GM12878 (cell line): Measurements from ENCODE around the gene IQGAP2. TPM values are rescaled to one million over a fixed set of nuclear protein-coding genes. Genes with fewer than 3 reads are reported as not detected.

Experiments
- ATAC-seq: fragments of 200-7000 bp; cut with Tn5 transposase; 3 replicates; pipeline ENCODE4 v1.9.1; 2020; ENCODE audit warnings: mild to moderate bottlenecking, moderate library complexity
- BruUV-seq: library from RNA; stranded (reverse); fragments of 400-500 nt; replicated peaks from 2 replicates; lab custom pipeline; 2021; lab: Mats Ljungman, UMichigan
- CTCF ChIA-PET: fragments of 300-600 bp; sonication (Branson Sonifier 250); formaldehyde crosslinking; extraction: SDS; loops from one replicate; lab custom pipeline; 2021; ENCODE audit warnings: inconsistent platforms; lab: Yijun Ruan, JAX
- POLR2A ChIA-PET: fragments of 350-600 bp; formaldehyde crosslinking; extraction: SDS; loops from one replicate; lab custom pipeline; 2021; ENCODE audit warnings: inconsistent platforms; lab: Charles Lee
- RAD21 ChIA-PET: fragments of 300-600 bp; sonication (Branson Sonifier 250); formaldehyde crosslinking; loops from one replicate; lab custom pipeline; 2023; ENCODE audit warnings: antibody characterized with exemption; ENCODE audit not compliant: unreplicated experiment; lab: Charles Lee
- SMC1A ChIA-PET: fragments of 300-600 bp; sonication (Branson Sonifier 250); formaldehyde crosslinking; loops from one replicate; lab custom pipeline; 2023; ENCODE audit not compliant: unreplicated experiment, uncharacterized antibody; lab: Charles Lee
- DNase-seq: peaks from one replicate; pipeline ENCODE4 v3.0.0-alpha.2; 2011; ENCODE audit warnings: low read depth, low spot score
- FAIRE-seq: peaks from 3 replicates; lab custom pipeline; 2011; peaks lifted over from hg19 to GRCh38; lab: Jason Lieb, UNC
- H2AFZ ChIP-seq: 2 replicates; pipeline ENCODE4 v1.6.0; 2011; ENCODE audit warnings: low read depth, low read length, control low read depth; ENCODE audit not compliant: control insufficient read depth
- H3K27ac ChIP-seq: 2 replicates; pipeline ENCODE4 v1.5.1; 2011; ENCODE audit warnings: control low read depth; ENCODE audit not compliant: control insufficient read depth, insufficient read depth
- H3K27me3 ChIP-seq, 2 experiments: replicated peaks in 1 of 2; 2 replicates each; pipeline versions ENCODE4 v1.6.0 to v1.6.1; 2011; ENCODE audit warnings: low read length in 1 of 2; ENCODE audit not compliant: control insufficient read depth in 2 of 2, insufficient read depth in 2 of 2
- H3K36me3 ChIP-seq, 2 experiments: 2 replicates each; pipeline ENCODE4 v1.5.1; 2011; ENCODE audit warnings: low read length in 1 of 2; ENCODE audit not compliant: control insufficient read depth in 2 of 2, insufficient read depth in 2 of 2
- H3K4me1 ChIP-seq: 2 replicates; pipeline ENCODE4 v1.6.1; 2011; ENCODE audit warnings: mild to moderate bottlenecking, low read length, moderate library complexity, mixed read lengths; ENCODE audit not compliant: control insufficient read depth, insufficient read depth
- H3K4me2 ChIP-seq: 2 replicates; pipeline ENCODE4 v1.6.0; 2011; ENCODE audit warnings: control low read depth; ENCODE audit not compliant: control insufficient read depth, insufficient read depth
- H3K4me3 ChIP-seq: fragments of 200-600 bp; sonication (generic); 2 replicates; pipeline ENCODE4 v1.5.1; 2016
- H3K79me2 ChIP-seq: 2 replicates; pipeline ENCODE4 v1.6.0; 2011; ENCODE audit warnings: low read length; ENCODE audit not compliant: control insufficient read depth, insufficient read depth
- H3K9ac ChIP-seq: 2 replicates; pipeline ENCODE4 v1.8.0; 2011; ENCODE audit warnings: low read length, control low read depth, mixed read lengths; ENCODE audit not compliant: control insufficient read depth, insufficient read depth
- H3K9me3 ChIP-seq: replicated peaks from 3 replicates; pipeline ENCODE4 v1.5.1; 2011; ENCODE audit warnings: mild to moderate bottlenecking, low read length; ENCODE audit not compliant: control insufficient read depth, insufficient read depth
- H4K20me1 ChIP-seq: 2 replicates; pipeline ENCODE4 v1.6.0; 2011; ENCODE audit not compliant: control insufficient read depth, insufficient read depth
- DPF2 ChIP-seq: fragments of 450-650 bp; IDR thresholded peaks from 2 replicates; pipeline ENCODE4 v1.6.1; 2017; ENCODE audit warnings: mild to moderate bottlenecking
- EGR1 ChIP-seq, 2 experiments: IDR thresholded peaks; 1 replicate in 1 of 2; 2 replicates in 1 of 2; pipeline ENCODE4 v1.6.1; 2011 to 2012; ENCODE audit warnings: low read depth in 2 of 2, low read length in 2 of 2, borderline replicate concordance in 1 of 2, mild to moderate bottlenecking in 1 of 2, moderate library complexity in 1 of 2
- FOXK2 ChIP-seq: fragments of 450-650 bp; IDR thresholded peaks from 2 replicates; pipeline ENCODE4 v1.6.1; 2017; ENCODE audit warnings: mild to moderate bottlenecking, moderate library complexity
- IKZF1 ChIP-seq: fragments of 450-650 bp; conservative IDR thresholded peaks from 2 replicates; pipeline ENCODE4 v1.6.1; 2017; ENCODE audit warnings: antibody characterized with exemption, mild to moderate bottlenecking
- MEF2B ChIP-seq: fragments of 450-650 bp; IDR thresholded peaks from 2 replicates; pipeline ENCODE4 v1.6.1; 2018; ENCODE audit warnings: mild to moderate bottlenecking, moderate library complexity; ENCODE audit not compliant: partially characterized antibody, poor library complexity, severe bottlenecking
- STAT3 ChIP-seq: IDR thresholded peaks from 2 replicates; pipeline ENCODE4 v1.6.1; 2011; ENCODE audit warnings: low read depth, low read length, improper control_type of control experiment
- ZBTB4 ChIP-seq: fragments of 450-650 bp; formaldehyde crosslinking; IDR thresholded peaks from 2 replicates; pipeline ENCODE4 v1.4.0; 2022; ENCODE audit warnings: mild to moderate bottlenecking, moderate library complexity
- ZZZ3 ChIP-seq: IDR thresholded peaks from 2 replicates; pipeline ENCODE4 v1.6.1; 2011; ENCODE audit warnings: low read depth; ENCODE audit not compliant: control insufficient read depth, insufficient read length
- in situ Hi-C: fragments of 300-500 bp; cut with MboI; formaldehyde crosslinking; loops from 9 replicates; pipeline ENCODE4 v1.14.3; 2018; ENCODE audit warnings: mixed read lengths
- intact Hi-C: fragments of 100-400 bp; cut with micrococcal nuclease; formaldehyde crosslinking; loops from one replicate; pipeline ENCODE4 v1.14.2; 2022; ENCODE audit not compliant: unreplicated experiment
- polyA plus RNA-seq, 11 experiments: library from polyadenylated mRNA; depleted of rRNA in 4 of 11; unstranded in 6 of 11; stranded (reverse) in 5 of 11; fragments of >200 nt; fragmentation: Nextera tagmentation in 4 of 11; fragmentation: Illumina TruSeq in 1 of 11; extraction: Ambion mirVana in 4 of 11; extraction: Trizol in 1 of 11; gene quantifications; 1 replicate in 1 of 11; 2 replicates in 10 of 11; pipeline versions ENCODE4 v1.2.1 to v1.2.3, GENCODE V29; 2011 to 2016; ENCODE audit warnings: inconsistent platforms in 2 of 11, missing spikeins in 2 of 11, low read depth in 1 of 11
- total RNA-seq, 4 experiments: library from RNA; depleted of rRNA in 3 of 4; stranded (reverse); fragments of >200 nt in 3 of 4; fragmentation: Illumina TruSeq in 1 of 4; extraction: Trizol in 1 of 4; gene quantifications; 2 replicates each; pipeline versions ENCODE4 v1.2.1 to v1.2.3, GENCODE V29; 2013 to 2021
- TF ChIP-seq, protein P1 (sequence below): IDR thresholded peaks from 2 replicates; pipeline ENCODE4 v1.6.1; 2012; ENCODE audit warnings: improper control_type of control experiment, low read depth, low read length; ENCODE audit not compliant: insufficient replicate concordance

The IQGAP2 gene
- total and polyA plus RNA-seq, 10 of the 15 experiments (the other 5 are each of a cell fraction or from before 2014, with no cell fraction given): 14.5 to 41.4 (median 21.8) TPM

GRCh38 chr5:76576450-76576849 lies 173.4 kb downstream of the IQGAP2 start:
- ChIA-PET SMC1A (interaction anchor here (1.0 to 2.1 kb wide), 4 partner anchors 10 to 33 kb away, joined by 3 to 10 read pairs (median 6); no protein-coding TSS in a partner anchor), CTCF (interaction anchor here (1.0 to 1.8 kb wide), 4 partner anchors 12 to 173 kb away, joined by 3 to 5 read pairs (median 4); partner anchors contain the start of gene IQGAP2), RAD21 (no interaction called here), POLR2A (interaction anchor here (1.5 kb wide), 1 partner anchor 11 kb away, joined by 4 read pairs; no protein-coding TSS in a partner anchor)
- no peaks in the 10 kb centered on the region; a peak in 2 of 4 replicates for H3K36me3 ChIP-seq
- no peak overlapping the region for H3K9ac ChIP-seq
- FAIRE-seq (no peak), DNase-seq (no peak), ATAC-seq (no peak)
- no peaks in the 10 kb centered on the region for H3K79me2 ChIP-seq
- no peaks in the 10 kb centered on the region for H3K27me3 ChIP-seq
- intact Hi-C loops (no loop called here), in situ Hi-C loops (no loop called here)
- TF ChIP-seq IKZF1: no peak
- TF ChIP-seq FOXK2: no peak
- no peak for TF ChIP-seq ZZZ3
- TF ChIP-seq ZBTB4 (CRISPR knock-in tag): no peak
- TF ChIP-seq MEF2B: no peak
- TF ChIP-seq, protein P1, sequence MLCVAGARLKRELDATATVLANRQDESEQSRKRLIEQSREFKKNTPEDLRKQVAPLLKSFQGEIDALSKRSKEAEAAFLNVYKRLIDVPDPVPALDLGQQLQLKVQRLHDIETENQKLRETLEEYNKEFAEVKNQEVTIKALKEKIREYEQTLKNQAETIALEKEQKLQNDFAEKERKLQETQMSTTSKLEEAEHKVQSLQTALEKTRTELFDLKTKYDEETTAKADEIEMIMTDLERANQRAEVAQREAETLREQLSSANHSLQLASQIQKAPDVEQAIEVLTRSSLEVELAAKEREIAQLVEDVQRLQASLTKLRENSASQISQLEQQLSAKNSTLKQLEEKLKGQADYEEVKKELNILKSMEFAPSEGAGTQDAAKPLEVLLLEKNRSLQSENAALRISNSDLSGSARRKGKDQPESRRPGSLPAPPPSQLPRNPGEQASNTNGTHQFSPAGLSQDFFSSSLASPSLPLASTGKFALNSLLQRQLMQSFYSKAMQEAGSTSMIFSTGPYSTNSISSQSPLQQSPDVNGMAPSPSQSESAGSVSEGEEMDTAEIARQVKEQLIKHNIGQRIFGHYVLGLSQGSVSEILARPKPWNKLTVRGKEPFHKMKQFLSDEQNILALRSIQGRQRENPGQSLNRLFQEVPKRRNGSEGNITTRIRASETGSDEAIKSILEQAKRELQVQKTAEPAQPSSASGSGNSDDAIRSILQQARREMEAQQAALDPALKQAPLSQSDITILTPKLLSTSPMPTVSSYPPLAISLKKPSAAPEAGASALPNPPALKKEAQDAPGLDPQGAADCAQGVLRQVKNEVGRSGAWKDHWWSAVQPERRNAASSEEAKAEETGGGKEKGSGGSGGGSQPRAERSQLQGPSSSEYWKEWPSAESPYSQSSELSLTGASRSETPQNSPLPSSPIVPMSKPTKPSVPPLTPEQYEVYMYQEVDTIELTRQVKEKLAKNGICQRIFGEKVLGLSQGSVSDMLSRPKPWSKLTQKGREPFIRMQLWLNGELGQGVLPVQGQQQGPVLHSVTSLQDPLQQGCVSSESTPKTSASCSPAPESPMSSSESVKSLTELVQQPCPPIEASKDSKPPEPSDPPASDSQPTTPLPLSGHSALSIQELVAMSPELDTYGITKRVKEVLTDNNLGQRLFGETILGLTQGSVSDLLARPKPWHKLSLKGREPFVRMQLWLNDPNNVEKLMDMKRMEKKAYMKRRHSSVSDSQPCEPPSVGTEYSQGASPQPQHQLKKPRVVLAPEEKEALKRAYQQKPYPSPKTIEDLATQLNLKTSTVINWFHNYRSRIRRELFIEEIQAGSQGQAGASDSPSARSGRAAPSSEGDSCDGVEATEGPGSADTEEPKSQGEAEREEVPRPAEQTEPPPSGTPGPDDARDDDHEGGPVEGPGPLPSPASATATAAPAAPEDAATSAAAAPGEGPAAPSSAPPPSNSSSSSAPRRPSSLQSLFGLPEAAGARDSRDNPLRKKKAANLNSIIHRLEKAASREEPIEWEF: no peak
- TF ChIP-seq EGR1 (IDR thresholded peaks at IDR 0.05; ENCODE audit: borderline replicate concordance in 1 of 2, low read depth in 2 of 2, low read length in 2 of 2): no peak
- no peak for TF ChIP-seq DPF2
- no peak for TF ChIP-seq STAT3
- H3K4me3 ChIP-seq: no peak overlapping the region
- H3K27ac ChIP-seq: no peak overlapping the region
- H3K9me3 ChIP-seq: no peaks in the 10 kb centered on the region
- H4K20me1 ChIP-seq: no peaks in the 10 kb centered on the region
- no TSS peak for BruUV-seq
- no peak overlapping the region for H3K4me2 ChIP-seq
- no peak overlapping the region for H2AFZ ChIP-seq
- no peaks in the 10 kb centered on the region for H3K4me1 ChIP-seq
